Neural progenitor cell (in vitro differentiated cells): ENCODE measurements around the gene SLC22A23.

Experiments
- EZH2 ChIP-seq: fragments of 200-600 bp; sonication (generic); IDR thresholded peaks from 2 replicates; pipeline ENCODE4 v1.6.1; 2017; ENCODE audit warnings: antibody characterized with exemption, mild to moderate bottlenecking, moderate library complexity
- EZH2phosphoT487 ChIP-seq: fragments of 200-600 bp; sonication (generic); IDR thresholded peaks from 2 replicates; pipeline ENCODE4 v1.6.1; 2017; ENCODE audit warnings: antibody characterized with exemption
- TF ChIP-seq, protein P1 (sequence below): fragments of 200-600 bp; sonication (generic); IDR thresholded peaks from 2 replicates; pipeline ENCODE4 v1.5.1; 2017; ENCODE audit warnings: antibody characterized with exemption, mild to moderate bottlenecking

DNA sequence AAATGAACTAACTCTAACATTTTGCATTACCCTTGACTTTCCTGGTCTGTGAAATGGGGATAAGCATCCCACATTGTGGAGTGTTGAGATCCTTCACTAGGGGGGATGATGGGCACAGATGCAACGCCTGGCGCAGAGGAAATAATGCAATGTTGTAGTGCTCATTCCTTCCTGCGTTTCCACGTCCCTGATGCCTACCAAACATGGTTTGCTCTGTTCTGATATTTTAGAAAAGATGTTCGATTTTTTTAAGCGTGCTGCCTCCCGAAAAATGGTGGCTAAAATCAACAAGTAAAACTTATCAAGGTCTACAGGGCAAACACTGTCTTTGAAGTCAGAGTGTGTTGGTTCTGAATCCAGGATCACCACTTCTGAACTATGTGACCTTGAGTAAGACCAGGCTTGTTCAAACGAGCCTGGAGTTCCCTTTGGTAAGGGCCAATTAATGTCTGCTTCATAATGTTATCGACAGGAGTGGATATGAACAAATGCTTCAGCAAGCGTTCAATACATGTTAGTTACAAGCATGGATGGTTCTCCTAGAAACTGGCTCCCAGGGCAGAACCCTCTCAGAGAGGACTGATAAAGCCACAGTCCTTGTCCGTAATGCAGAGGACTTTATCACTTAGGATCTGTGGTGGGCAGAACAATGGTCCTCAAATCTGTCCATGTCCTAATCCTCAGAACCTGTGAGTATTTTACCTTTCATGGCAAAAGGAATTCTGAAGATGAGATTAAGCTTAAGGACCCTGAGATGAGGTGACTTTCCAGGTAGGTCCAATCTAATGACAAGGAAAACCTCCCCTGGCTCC is 44.7 kb downstream of the SLC22A23 start:
- TF ChIP-seq, protein P1, sequence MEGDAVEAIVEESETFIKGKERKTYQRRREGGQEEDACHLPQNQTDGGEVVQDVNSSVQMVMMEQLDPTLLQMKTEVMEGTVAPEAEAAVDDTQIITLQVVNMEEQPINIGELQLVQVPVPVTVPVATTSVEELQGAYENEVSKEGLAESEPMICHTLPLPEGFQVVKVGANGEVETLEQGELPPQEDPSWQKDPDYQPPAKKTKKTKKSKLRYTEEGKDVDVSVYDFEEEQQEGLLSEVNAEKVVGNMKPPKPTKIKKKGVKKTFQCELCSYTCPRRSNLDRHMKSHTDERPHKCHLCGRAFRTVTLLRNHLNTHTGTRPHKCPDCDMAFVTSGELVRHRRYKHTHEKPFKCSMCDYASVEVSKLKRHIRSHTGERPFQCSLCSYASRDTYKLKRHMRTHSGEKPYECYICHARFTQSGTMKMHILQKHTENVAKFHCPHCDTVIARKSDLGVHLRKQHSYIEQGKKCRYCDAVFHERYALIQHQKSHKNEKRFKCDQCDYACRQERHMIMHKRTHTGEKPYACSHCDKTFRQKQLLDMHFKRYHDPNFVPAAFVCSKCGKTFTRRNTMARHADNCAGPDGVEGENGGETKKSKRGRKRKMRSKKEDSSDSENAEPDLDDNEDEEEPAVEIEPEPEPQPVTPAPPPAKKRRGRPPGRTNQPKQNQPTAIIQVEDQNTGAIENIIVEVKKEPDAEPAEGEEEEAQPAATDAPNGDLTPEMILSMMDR = no peak
- no peak for TF ChIP-seq EZH2phosphoT487
- no peak for TF ChIP-seq EZH2
